HepG2 (cell line): ENCODE results near the gene CTIF. TPM values are rescaled to one million over a fixed set of nuclear protein-coding genes. Genes with fewer than 3 reads are reported as not detected.

ENCODE experiments used
- ATAC-seq: fragments of 200-7000 bp; cut with Tn5 transposase; 3 replicates; pipeline ENCODE4 v1.9.1; 2020; ENCODE audit warnings: mild to moderate bottlenecking, moderate library complexity
- BruUV-seq: library from RNA; stranded (reverse); fragments of 400-500 nt; replicated peaks from 2 replicates; lab custom pipeline; 2021; lab: Mats Ljungman, UMichigan
- CTCF ChIA-PET: fragments of 300-600 bp; formaldehyde crosslinking; extraction: SDS; loops from one replicate; lab custom pipeline; 2021; ENCODE audit warnings: low total read pairs, inconsistent platforms, low intra/inter-chr PET ratio; lab: Yijun Ruan, JAX
- POLR2A ChIA-PET: fragments of 350-600 bp; sonication (Branson Sonifier 250); formaldehyde crosslinking; loops from one replicate; lab custom pipeline; 2020; ENCODE audit warnings: antibody characterized with exemption, inconsistent platforms; lab: Yijun Ruan, JAX
- DNase-seq: peaks from one replicate; pipeline ENCODE4 v3.0.0-alpha.2; 2015; ENCODE audit warnings: low spot score
- FAIRE-seq: peaks from 3 replicates; lab custom pipeline; 2011; peaks lifted over from hg19 to GRCh38; lab: Jason Lieb, UNC
- H2AFZ ChIP-seq: one replicate; pipeline ENCODE4 v1.6.1; 2011; ENCODE audit warnings: low read length, inconsistent platforms
- H3K27ac ChIP-seq: fragments of 300-600 bp; 3 replicates; pipeline ENCODE4 v1.8.0; 2011; ENCODE audit warnings: mixed run types, mild to moderate bottlenecking, mixed read lengths, low read length, inconsistent platforms; ENCODE audit not compliant: insufficient read depth; ENCODE audit errors: extremely low read length
- H3K27me3 ChIP-seq, 2 experiments: fragments of 200-600 bp in 1 of 2; 2 replicates in 1 of 2; 3 replicates in 1 of 2; pipeline versions ENCODE4 v1.6.0 to v1.8.0; 2011; ENCODE audit warnings: low read length in 2 of 2, mild to moderate bottlenecking in 2 of 2, moderate library complexity in 2 of 2, inconsistent platforms in 1 of 2; ENCODE audit not compliant: insufficient read depth in 2 of 2, control insufficient read depth in 1 of 2
- H3K36me3 ChIP-seq, 2 experiments: fragments of 200-600 bp in 1 of 2; replicated peaks in 1 of 2; 2 replicates in 1 of 2; 3 replicates in 1 of 2; pipeline versions ENCODE4 v1.5.1 to v1.8.0; 2011; ENCODE audit warnings: low read length in 2 of 2, inconsistent platforms in 1 of 2; ENCODE audit not compliant: insufficient read depth in 2 of 2, control insufficient read depth in 1 of 2
- H3K4me1 ChIP-seq: 2 replicates; pipeline ENCODE4 v1.5.1; 2012; ENCODE audit warnings: low read length, inconsistent platforms; ENCODE audit not compliant: insufficient read depth
- H3K4me2 ChIP-seq: 2 replicates; pipeline ENCODE4 v1.6.0; 2011; ENCODE audit warnings: low read depth, low read length, inconsistent platforms
- H3K4me3 ChIP-seq, 3 experiments: fragments of 200-600 bp in 1 of 3; sonication (generic), shearing (Covaris generic) in 1 of 3; replicated peaks in 1 of 3; 2 replicates each; pipeline ENCODE4 v1.5.1; 2011 to 2016; ENCODE audit warnings: low read length in 3 of 3, inconsistent platforms in 2 of 3, low read depth in 2 of 3, mild to moderate bottlenecking in 2 of 3, control low read depth in 1 of 3, mixed read lengths in 1 of 3; ENCODE audit not compliant: insufficient read depth in 1 of 3
- H3K79me2 ChIP-seq: one replicate; pipeline ENCODE4 v1.6.1; 2011; ENCODE audit warnings: low read length, inconsistent platforms; ENCODE audit not compliant: insufficient read depth
- H3K9ac ChIP-seq: 2 replicates; pipeline ENCODE4 v1.6.0; 2011; ENCODE audit warnings: mild to moderate bottlenecking, low read depth, low read length, inconsistent platforms; ENCODE audit not compliant: insufficient read depth
- H3K9me3 ChIP-seq: 2 replicates; pipeline ENCODE4 v1.5.1; 2012; ENCODE audit warnings: mild to moderate bottlenecking, low read length
- H4K20me1 ChIP-seq: 2 replicates; pipeline ENCODE4 v1.6.0; 2011; ENCODE audit warnings: inconsistent platforms, mild to moderate bottlenecking, low read length, moderate library complexity; ENCODE audit not compliant: insufficient read depth
- HOXA9 ChIP-seq: sonication (generic); formaldehyde crosslinking; IDR thresholded peaks from 2 replicates; pipeline ENCODE4 v1.8.1; 2022; ENCODE audit warnings: missing genetic modification reagents, mild to moderate bottlenecking, moderate library complexity, borderline replicate concordance
- KLF9 ChIP-seq: IDR thresholded peaks from 2 replicates; pipeline ENCODE4 v1.6.1; 2016; ENCODE audit warnings: low read depth
- LRRFIP1 ChIP-seq: sonication (generic); formaldehyde crosslinking; conservative IDR thresholded peaks from 2 replicates; pipeline ENCODE4 v1.4.0; 2020; ENCODE audit warnings: missing genetic modification reagents
- MEIS1 ChIP-seq: sonication (generic); formaldehyde crosslinking; IDR thresholded peaks from 2 replicates; pipeline ENCODE4 v1.9.0; 2021; ENCODE audit warnings: mild to moderate bottlenecking, missing genetic modification reagents, moderate library complexity, borderline replicate concordance
- MYC ChIP-seq: sonication (generic); formaldehyde crosslinking; IDR thresholded peaks from 2 replicates; pipeline ENCODE4 v1.9.0; 2021; ENCODE audit warnings: missing genetic modification reagents, borderline replicate concordance
- NFKB2 ChIP-seq: sonication (generic); formaldehyde crosslinking; IDR thresholded peaks from 2 replicates; pipeline ENCODE4 v1.4.0; 2020; ENCODE audit warnings: missing genetic modification reagents, borderline replicate concordance
- NKX3-1 ChIP-seq: sonication (generic); formaldehyde crosslinking; IDR thresholded peaks from 2 replicates; pipeline ENCODE4 v1.5.0; 2020; ENCODE audit warnings: missing genetic modification reagents
- PAX8 ChIP-seq: sonication (generic); formaldehyde crosslinking; IDR thresholded peaks from 2 replicates; pipeline ENCODE4 v1.8.0; 2022; ENCODE audit warnings: mild to moderate bottlenecking, missing genetic modification reagents, borderline replicate concordance
- TOE1 ChIP-seq: sonication (generic); formaldehyde crosslinking; IDR thresholded peaks from 2 replicates; pipeline ENCODE4 v1.4.0; 2020; ENCODE audit warnings: mild to moderate bottlenecking, missing genetic modification reagents
- TOPORS ChIP-seq: sonication (generic); formaldehyde crosslinking; IDR thresholded peaks from 2 replicates; pipeline ENCODE4 v1.8.0; 2023; ENCODE audit warnings: mild to moderate bottlenecking, missing genetic modification reagents
- ZKSCAN8 ChIP-seq: IDR thresholded peaks from 2 replicates; pipeline ENCODE4 v1.6.1; 2016; ENCODE audit warnings: borderline replicate concordance, missing genetic modification reagents, missing compliant biosample characterization
- ZNF34 ChIP-seq: sonication (generic); formaldehyde crosslinking; IDR thresholded peaks from 2 replicates; pipeline ENCODE4 v1.4.0; 2020; ENCODE audit warnings: mild to moderate bottlenecking, missing genetic modification reagents, borderline replicate concordance
- ZNF660 ChIP-seq: sonication (generic); formaldehyde crosslinking; IDR thresholded peaks from 2 replicates; pipeline ENCODE4 v1.5.1; 2020; ENCODE audit warnings: mild to moderate bottlenecking, low read depth, missing genetic modification reagents, borderline replicate concordance
- ZNF891 ChIP-seq: sonication (generic); formaldehyde crosslinking; IDR thresholded peaks from 2 replicates; pipeline ENCODE4 v1.5.0; 2020; ENCODE audit warnings: mild to moderate bottlenecking, missing genetic modification reagents
- WGBS: methylation state at CpG from one replicate; pipeline ENCODE4 v1.1.6; 2017; ENCODE audit warnings: low lambda C conversion rate; 5-methylcytosine and 5-hydroxymethylcytosine counted together
- in situ Hi-C: cut with HindIII; loops from 2 replicates; pipeline ENCODE4 v1.10.0; 2017; ENCODE audit warnings: low pct_unique_long_range_greater_than_20kb; ENCODE audit not compliant: extremely low pct_ligation_motif_present
- intact Hi-C: fragments of 100-400 bp; cut with micrococcal nuclease; formaldehyde crosslinking; loops from one replicate; pipeline ENCODE4 v1.10.0; 2022; ENCODE audit not compliant: unreplicated experiment
- polyA plus RNA-seq, 8 experiments: library from polyadenylated mRNA; depleted of rRNA in 3 of 8; stranded (reverse) in 7 of 8; unstranded in 1 of 8; fragments of >200 nt; fragmentation: Illumina TruSeq in 4 of 8; extraction: Trizol in 4 of 8; gene quantifications; 2 replicates each; pipeline versions ENCODE4 v1.2.1 to v1.2.3, GENCODE V29; 2011 to 2016; ENCODE audit warnings: low read depth in 4 of 8, missing spikeins in 1 of 8, mixed read lengths in 1 of 8; ENCODE audit not compliant: insufficient read depth in 1 of 8
- total RNA-seq, 5 experiments: library from RNA; depleted of rRNA; stranded (reverse); fragments of >200 nt; fragmentation: Illumina TruSeq; extraction: Trizol; gene quantifications; 2 replicates each; pipeline ENCODE4 v1.2.3, GENCODE V29; 2016; ENCODE audit warnings: low read depth in 1 of 5
- TF ChIP-seq, protein P1 (sequence below): sonication (generic); formaldehyde crosslinking; IDR thresholded peaks from 2 replicates; pipeline ENCODE4 v1.5.0; 2020; ENCODE audit warnings: missing genetic modification reagents

The CTIF gene
- total and polyA plus RNA-seq, 2 of the 13 experiments (the other 11 are each of a cell fraction or from before 2014, with no cell fraction given): 18.2 to 28.0 TPM

DNA sequence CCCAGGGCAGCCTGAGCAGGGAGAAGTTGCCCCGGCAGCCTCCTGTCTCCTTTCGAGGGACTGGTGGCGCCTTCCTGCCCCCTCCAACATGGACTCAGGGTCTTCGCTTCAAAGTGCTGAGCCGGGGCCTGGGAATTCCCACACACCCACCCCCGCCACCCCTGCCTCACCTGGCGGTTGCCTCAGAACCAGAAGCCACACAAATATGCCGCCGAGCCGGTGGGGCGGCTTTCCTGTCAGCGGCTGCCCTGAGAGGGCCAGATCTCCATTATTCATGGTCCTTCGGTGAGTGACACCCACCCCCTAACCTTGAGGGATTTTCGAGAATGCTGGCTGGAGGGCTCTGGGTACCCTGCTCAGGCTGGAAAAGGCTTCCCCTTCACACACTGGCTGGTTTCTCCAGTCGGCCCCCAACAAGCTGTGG, 340.2 kb downstream of the CTIF start:
- no peak for DNase-seq
- peak overlapping the region; percentile 48 for H3K9ac ChIP-seq
- H3K4me1 ChIP-seq: peaks cover 62% of the 10 kb centered on the region
- BruUV-seq: no TSS peak
- peak overlapping the region; percentile 59 to 70 (median 63) for H3K4me3 ChIP-seq
- no peak overlapping the region for H3K27ac ChIP-seq
- intact Hi-C loops: loop anchor here (2.0 kb wide), 1 partner anchor 14 kb away; no protein-coding TSS in a partner anchor
- peak overlapping the region; percentile 33 for H2AFZ ChIP-seq
- H3K36me3 ChIP-seq: no peaks in the 10 kb centered on the region
- in situ Hi-C loops: no loop called here
- WGBS: 0% methylated on average over 6 of the region's 15 CpGs
- no peaks in the 10 kb centered on the region for H3K79me2 ChIP-seq
- TF ChIP-seq NKX3-1 (CRISPR knock-in tag) (no peak), MYC (CRISPR knock-in tag) (no peak), MEIS1 (CRISPR knock-in tag) (no peak), ZKSCAN8 (no peak), ZNF660 (CRISPR knock-in tag) (no peak), TOPORS (CRISPR knock-in tag) (no peak), ZNF891 (CRISPR knock-in tag) (no peak), KLF9 (CRISPR knock-in tag) (no peak), PAX8 (no peak), ZNF34 (CRISPR knock-in tag) (no peak), TOE1 (CRISPR knock-in tag) (no peak), NFKB2 (CRISPR knock-in tag) (no peak), LRRFIP1 (CRISPR knock-in tag) (no peak), HOXA9 (CRISPR knock-in tag) (no peak)
- TF ChIP-seq, protein P1, sequence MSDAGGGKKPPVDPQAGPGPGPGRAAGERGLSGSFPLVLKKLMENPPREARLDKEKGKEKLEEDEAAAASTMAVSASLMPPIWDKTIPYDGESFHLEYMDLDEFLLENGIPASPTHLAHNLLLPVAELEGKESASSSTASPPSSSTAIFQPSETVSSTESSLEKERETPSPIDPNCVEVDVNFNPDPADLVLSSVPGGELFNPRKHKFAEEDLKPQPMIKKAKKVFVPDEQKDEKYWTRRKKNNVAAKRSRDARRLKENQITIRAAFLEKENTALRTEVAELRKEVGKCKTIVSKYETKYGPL (CRISPR knock-in tag): no peak
- no peaks in the 10 kb centered on the region; a peak in 1 of 5 replicates for H3K27me3 ChIP-seq
- no peak for FAIRE-seq
- ChIA-PET CTCF (no interaction called here), POLR2A (interaction anchor here (0.9 to 1.3 kb wide), 3 partner anchors 10 to 23 kb away, joined by 3 to 6 read pairs (median 4); no protein-coding TSS in a partner anchor)
- no peaks in the 10 kb centered on the region for H3K9me3 ChIP-seq
- peak; percentile 24 for ATAC-seq
- H3K4me2 ChIP-seq: peak overlapping the region; percentile 95
- no peaks in the 10 kb centered on the region for H4K20me1 ChIP-seq
